Sigmoid colon (tissue), 4 donors: ENCODE results near the gene GALNT7.

Source experiments
- POLR2A ChIP-seq, 2 donors: fragments of 450-650 bp; IDR thresholded peaks; one replicate each; pipeline ENCODE4 v1.6.1; 2016; ENCODE audit warnings: antibody characterized with exemption in 2 of 2, mild to moderate bottlenecking in 2 of 2, moderate library complexity in 2 of 2
- POLR2AphosphoS5 ChIP-seq, 4 donors: sonication (generic); formaldehyde crosslinking; IDR thresholded peaks; one replicate each; pipeline ENCODE4 v1.6.1; 2017; ENCODE audit warnings: antibody characterized with exemption in 4 of 4
- TF ChIP-seq, protein P1 (sequence below), 4 experiments: fragments of 450-650 bp in 3 of 4; fragments of 200-600 bp in 1 of 4; IDR thresholded peaks; one replicate each; pipeline ENCODE4 v1.5.1; 2016 to 2019; ENCODE audit warnings: antibody characterized with exemption in 4 of 4, mild to moderate bottlenecking in 3 of 4, moderate library complexity in 2 of 4

DNA sequence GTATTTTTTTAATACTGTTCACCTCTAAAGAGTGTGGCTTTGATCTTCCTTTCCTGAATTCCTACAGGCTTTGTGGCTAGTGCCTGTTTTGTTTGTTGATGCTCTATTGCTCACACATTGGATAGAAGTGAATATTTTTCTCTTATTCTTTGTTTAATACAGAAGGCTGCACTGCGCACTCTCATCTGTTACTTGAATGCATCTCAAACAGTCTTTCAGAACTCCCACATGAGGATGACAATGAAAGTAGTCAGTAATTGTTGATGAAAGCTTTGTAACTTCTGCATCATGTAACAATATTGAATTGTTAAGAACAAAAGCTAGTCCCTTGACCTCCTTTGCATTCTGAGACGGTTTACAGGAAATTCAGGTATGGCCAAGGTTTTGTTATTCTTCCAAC lies 29.1 kb upstream of the GALNT7 start:
- TF ChIP-seq POLR2A (IDR thresholded peaks at IDR 0.05) (no peak), POLR2AphosphoS5 (IDR thresholded peaks at IDR 0.05) (no peak)
- TF ChIP-seq, protein P1, sequence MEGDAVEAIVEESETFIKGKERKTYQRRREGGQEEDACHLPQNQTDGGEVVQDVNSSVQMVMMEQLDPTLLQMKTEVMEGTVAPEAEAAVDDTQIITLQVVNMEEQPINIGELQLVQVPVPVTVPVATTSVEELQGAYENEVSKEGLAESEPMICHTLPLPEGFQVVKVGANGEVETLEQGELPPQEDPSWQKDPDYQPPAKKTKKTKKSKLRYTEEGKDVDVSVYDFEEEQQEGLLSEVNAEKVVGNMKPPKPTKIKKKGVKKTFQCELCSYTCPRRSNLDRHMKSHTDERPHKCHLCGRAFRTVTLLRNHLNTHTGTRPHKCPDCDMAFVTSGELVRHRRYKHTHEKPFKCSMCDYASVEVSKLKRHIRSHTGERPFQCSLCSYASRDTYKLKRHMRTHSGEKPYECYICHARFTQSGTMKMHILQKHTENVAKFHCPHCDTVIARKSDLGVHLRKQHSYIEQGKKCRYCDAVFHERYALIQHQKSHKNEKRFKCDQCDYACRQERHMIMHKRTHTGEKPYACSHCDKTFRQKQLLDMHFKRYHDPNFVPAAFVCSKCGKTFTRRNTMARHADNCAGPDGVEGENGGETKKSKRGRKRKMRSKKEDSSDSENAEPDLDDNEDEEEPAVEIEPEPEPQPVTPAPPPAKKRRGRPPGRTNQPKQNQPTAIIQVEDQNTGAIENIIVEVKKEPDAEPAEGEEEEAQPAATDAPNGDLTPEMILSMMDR (IDR thresholded peaks at IDR 0.05), result no peak
